Activated B cell treated with CpG ODN at 0.5 μM for 24 hours (primary cell): Measurements from ENCODE around the gene MSH5. TPM values are rescaled to one million over a fixed set of nuclear protein-coding genes. Genes with fewer than 3 reads are reported as not detected.

Source experiments
- ATAC-seq: fragments of 200-7000 bp; cut with Tn5 transposase; one replicate; pipeline ENCODE4 v1.10.0; 2021; ENCODE audit warnings: low read depth, mild to moderate bottlenecking, moderate library complexity
- CTCF ChIA-PET: fragments of 350-600 bp; sonication (Branson Sonifier 250); formaldehyde crosslinking; loops from one replicate; lab custom pipeline; 2021; ENCODE audit warnings: antibody characterized with exemption; lab: Charles Lee
- POLR2A ChIA-PET: fragments of 350-600 bp; sonication (Branson Sonifier 250); formaldehyde crosslinking; loops from one replicate; lab custom pipeline; 2021; ENCODE audit warnings: antibody characterized with exemption; lab: Charles Lee
- DNase-seq: peaks from one replicate; pipeline ENCODE4 v3.0.0; 2022
- H3K27ac Mint-ChIP-seq: one replicate; pipeline ENCODE4 v1.8.0; 2020; ENCODE audit warnings: mixed read lengths
- H3K27me3 Mint-ChIP-seq: one replicate; pipeline ENCODE4 v1.8.0; 2021; ENCODE audit warnings: mixed read lengths
- H3K36me3 Mint-ChIP-seq: one replicate; pipeline ENCODE4 v1.8.0; 2021; ENCODE audit warnings: low read depth, mixed read lengths
- H3K4me1 Mint-ChIP-seq: one replicate; pipeline ENCODE4 v1.8.0; 2021; ENCODE audit warnings: mixed read lengths
- H3K4me3 Mint-ChIP-seq: one replicate; pipeline ENCODE4 v1.8.0; 2020; ENCODE audit warnings: mild to moderate bottlenecking, mixed read lengths
- H3K9me3 Mint-ChIP-seq: one replicate; pipeline ENCODE4 v1.8.0; 2020; ENCODE audit warnings: mixed read lengths
- CTCF ChIP-seq: fragments of 200-600 bp; IDR thresholded peaks from one replicate; pipeline ENCODE4 v1.8.0; 2022; ENCODE audit warnings: antibody characterized with exemption, mild to moderate bottlenecking
- intact Hi-C: fragments of 100-400 bp; cut with micrococcal nuclease; formaldehyde crosslinking; loops from one replicate; pipeline ENCODE4 v1.15.1; 2024
- total RNA-seq: library from RNA; stranded (reverse); gene quantifications from 2 replicates; pipeline ENCODE4 v1.2.3, GENCODE V29; 2022

MSH5 gene
- total RNA-seq, 1 donor from 2014 or later: 47.3 TPM

GRCh38 chr6:31711233-31711632 lies 28.6 kb upstream of the MSH5 start:
- intact Hi-C loops: no loop called here
- CTCF ChIA-PET: interaction anchor here (0.6 to 1.9 kb wide), 3 partner anchors 18 to 156 kb away, joined by 3 to 7 read pairs (median 5); partner anchors contain the start of gene DDAH2
- POLR2A ChIA-PET: interaction anchor here (0.5 to 2.2 kb wide), 5 partner anchors 8 to 91 kb away, joined by 3 to 5 read pairs (median 5); partner anchors contain the start of genes ABHD16A, CLIC1 and MSH5
- Mint-ChIP-seq H3K36me3 (no peaks in the 10 kb centered on the region), H3K9me3 (no peaks in the 10 kb centered on the region), H3K4me3 (no peak overlapping the region), H3K4me1 (peaks cover 12% of the 10 kb centered on the region), H3K27ac (no peak overlapping the region), H3K27me3 (no peaks in the 10 kb centered on the region)
- ATAC-seq (no peak), DNase-seq (no peak)
- TF ChIP-seq CTCF: no peak

GRCh38 chr6:31712296-31712695 lies 27.5 kb upstream of the MSH5 start:
- TF ChIP-seq CTCF: no peak
- ATAC-seq (peak; percentile 90), DNase-seq (no peak)
- ChIA-PET POLR2A (interaction anchor here (0.6 to 2.2 kb wide), 4 partner anchors 8 to 35 kb away, joined by 3 to 6 read pairs (median 4); partner anchors contain the start of genes ABHD16A and MSH5), CTCF (interaction anchor here (1.1 to 1.9 kb wide), 4 partner anchors 17 to 118 kb away, joined by 3 to 7 read pairs (median 4); partner anchors contain the start of gene DDAH2)
- intact Hi-C loops: no loop called here
- Mint-ChIP-seq H3K27me3 (no peaks in the 10 kb centered on the region), H3K9me3 (no peaks in the 10 kb centered on the region), H3K4me1 (peaks cover 12% of the 10 kb centered on the region), H3K4me3 (no peak overlapping the region), H3K27ac (no peak overlapping the region), H3K36me3 (no peaks in the 10 kb centered on the region)

GRCh38 chr6:31713465-31713864 lies 26.3 kb upstream of the MSH5 start:
- POLR2A ChIA-PET: interaction anchor here (1.0 kb wide), 1 partner anchor 12 kb away, joined by 3 read pairs; no protein-coding TSS in a partner anchor
- no peaks in the 10 kb centered on the region for H3K27me3 Mint-ChIP-seq
- no peak for TF ChIP-seq CTCF
- CTCF ChIA-PET: no interaction called here
- H3K36me3 Mint-ChIP-seq: no peaks in the 10 kb centered on the region
- no peaks in the 10 kb centered on the region for H3K9me3 Mint-ChIP-seq
- H3K4me3 Mint-ChIP-seq: no peak overlapping the region
- intact Hi-C loops: no loop called here
- peaks cover 12% of the 10 kb centered on the region for H3K4me1 Mint-ChIP-seq
- DNase-seq: no peak
- no peak for ATAC-seq
- H3K27ac Mint-ChIP-seq: no peak overlapping the region

GRCh38 chr6:31713991-31714684 lies 25.7 kb upstream of the MSH5 start:
- no peak overlapping the region for H3K27ac Mint-ChIP-seq
- no peak for TF ChIP-seq CTCF
- ChIA-PET POLR2A (interaction anchor here (1.0 to 1.3 kb wide), 2 partner anchors 11 kb away, joined by 3 read pairs; partner anchors contain the start of gene ABHD16A), CTCF (no interaction called here)
- ATAC-seq (no peak), DNase-seq (no peak)
- no peaks in the 10 kb centered on the region for H3K36me3 Mint-ChIP-seq
- no peak overlapping the region for H3K4me3 Mint-ChIP-seq
- no peaks in the 10 kb centered on the region for H3K9me3 Mint-ChIP-seq
- intact Hi-C loops: no loop called here
- peaks cover 12% of the 10 kb centered on the region for H3K4me1 Mint-ChIP-seq
- H3K27me3 Mint-ChIP-seq: no peaks in the 10 kb centered on the region
